ENCODE measurements around the gene PANK2. TPM values are rescaled to one million over a fixed set of nuclear protein-coding genes. Genes with fewer than 3 reads are reported as not detected.

PANK2 gene
- total RNA-seq, 1 experiment from 2014 or later = 77.4 TPM

DNA sequence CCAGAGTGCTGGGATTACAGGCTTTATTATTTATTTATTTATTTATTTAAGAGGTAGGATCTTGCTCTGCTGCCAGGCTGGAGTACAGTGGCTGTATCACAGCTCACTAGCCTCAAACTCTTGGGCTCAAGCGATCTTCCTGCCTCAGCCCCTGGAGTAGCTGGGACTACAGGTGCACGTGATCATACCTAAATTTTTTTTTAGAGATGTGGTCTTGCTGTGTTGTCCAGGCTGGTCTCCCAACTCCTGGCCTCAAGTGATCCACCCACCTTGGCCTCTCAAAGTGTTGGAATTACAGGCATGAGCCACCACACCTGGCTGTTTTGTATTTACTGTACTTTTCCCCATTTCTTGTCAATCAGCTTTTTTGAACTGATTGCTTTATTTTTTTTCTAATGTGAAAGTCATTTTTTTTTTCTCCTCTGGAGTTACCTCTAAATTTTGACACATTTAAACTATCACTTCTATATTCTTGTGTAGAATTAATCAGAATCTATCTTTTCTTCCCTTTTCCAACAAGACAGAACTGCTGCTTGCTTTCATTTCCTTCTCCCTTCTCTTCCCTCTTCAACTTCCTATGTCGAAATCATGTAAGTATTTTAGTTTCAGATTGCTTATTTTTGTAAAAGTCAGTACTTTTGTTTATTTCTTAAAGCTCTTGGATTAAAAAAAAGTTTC lies 12.0 kb downstream of the PANK2 start:
- Histone ChIP-seq H3K36me3 (ENCODE audit: insufficient read depth, low read length, poor library complexity, severe bottlenecking) (peaks cover 10% of the 10 kb centered on the region), H3K27me3 (replicated peaks; ENCODE audit: insufficient read depth, low read depth, low read length, poor library complexity) (no peaks in the 10 kb centered on the region), H3K27ac (ENCODE audit: low read depth, low read length, poor library complexity, severe bottlenecking) (no peak overlapping the region), H3K4me3 (ENCODE audit: low read depth, low read length, poor library complexity, severe bottlenecking) (no peak overlapping the region), H3K4me1 (ENCODE audit: insufficient read depth, low read length, poor library complexity, severe bottlenecking) (peaks cover 15% of the 10 kb centered on the region), H3K9me3 (ENCODE audit: low read depth, low read length, poor library complexity, severe bottlenecking) (no peaks in the 10 kb centered on the region)
- DNase-seq (ENCODE audit: low spot score) = no peak
- TF ChIP-seq, protein P1, sequence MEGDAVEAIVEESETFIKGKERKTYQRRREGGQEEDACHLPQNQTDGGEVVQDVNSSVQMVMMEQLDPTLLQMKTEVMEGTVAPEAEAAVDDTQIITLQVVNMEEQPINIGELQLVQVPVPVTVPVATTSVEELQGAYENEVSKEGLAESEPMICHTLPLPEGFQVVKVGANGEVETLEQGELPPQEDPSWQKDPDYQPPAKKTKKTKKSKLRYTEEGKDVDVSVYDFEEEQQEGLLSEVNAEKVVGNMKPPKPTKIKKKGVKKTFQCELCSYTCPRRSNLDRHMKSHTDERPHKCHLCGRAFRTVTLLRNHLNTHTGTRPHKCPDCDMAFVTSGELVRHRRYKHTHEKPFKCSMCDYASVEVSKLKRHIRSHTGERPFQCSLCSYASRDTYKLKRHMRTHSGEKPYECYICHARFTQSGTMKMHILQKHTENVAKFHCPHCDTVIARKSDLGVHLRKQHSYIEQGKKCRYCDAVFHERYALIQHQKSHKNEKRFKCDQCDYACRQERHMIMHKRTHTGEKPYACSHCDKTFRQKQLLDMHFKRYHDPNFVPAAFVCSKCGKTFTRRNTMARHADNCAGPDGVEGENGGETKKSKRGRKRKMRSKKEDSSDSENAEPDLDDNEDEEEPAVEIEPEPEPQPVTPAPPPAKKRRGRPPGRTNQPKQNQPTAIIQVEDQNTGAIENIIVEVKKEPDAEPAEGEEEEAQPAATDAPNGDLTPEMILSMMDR (conservative IDR thresholded peaks at IDR 0.05; ENCODE audit: low read depth, low read length) = no peak
- TF ChIP-seq EZH2 (IDR thresholded peaks at IDR 0.05; ENCODE audit: borderline replicate concordance, low read depth, low read length, poor library complexity, severe bottlenecking) = no peak
- BruUV-seq (replicated peaks) = no TSS peak
- intact Hi-C loops (cut with micrococcal nuclease; ENCODE audit: unreplicated experiment) = no loop called here
- CTCF ChIA-PET = no interaction called here
- POLR2A ChIA-PET (ENCODE audit: low non-redundant PET) = no interaction called here

DNA sequence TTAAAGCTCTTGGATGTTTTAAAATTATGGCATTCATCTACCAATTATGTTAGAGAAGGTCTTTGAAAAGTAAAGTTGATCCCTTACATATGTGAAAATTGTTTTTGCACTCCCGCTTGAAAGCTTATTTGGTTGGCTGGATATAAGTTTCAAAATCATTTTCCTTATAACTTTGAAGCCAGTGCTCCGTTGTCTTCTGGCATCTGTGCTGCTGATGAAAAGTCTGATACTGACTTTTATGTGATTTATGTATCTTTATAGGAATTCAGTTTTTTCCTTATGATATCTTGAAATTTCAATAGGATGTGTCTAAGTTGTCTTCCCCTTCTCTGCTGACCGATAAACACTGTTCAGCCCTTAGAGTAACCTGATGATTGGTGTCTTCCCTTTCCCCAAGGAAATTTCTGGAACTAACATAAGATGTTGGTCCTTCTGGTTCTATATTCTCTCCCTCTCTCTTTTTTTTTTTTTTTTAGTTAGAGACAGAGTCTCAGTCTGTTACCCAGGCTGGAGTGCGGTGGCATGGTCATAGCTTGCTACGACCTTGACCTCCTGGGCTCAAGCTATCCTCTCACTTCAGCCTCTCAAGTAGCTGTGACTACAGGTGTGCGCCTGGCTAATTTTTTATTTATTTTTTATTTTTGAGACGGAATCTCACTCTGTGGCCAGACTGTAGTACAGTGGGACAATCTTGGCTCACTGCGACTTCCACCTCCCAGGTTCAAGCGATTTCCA lies 12.7 kb downstream of the PANK2 start:
- no peak for DNase-seq (ENCODE audit: low spot score)
- TF ChIP-seq EZH2 (IDR thresholded peaks at IDR 0.05; ENCODE audit: borderline replicate concordance, low read depth, low read length, poor library complexity, severe bottlenecking) = no peak
- TF ChIP-seq, protein P1 (conservative IDR thresholded peaks at IDR 0.05; ENCODE audit: low read depth, low read length) = no peak
- Histone ChIP-seq H3K36me3 (ENCODE audit: insufficient read depth, low read length, poor library complexity, severe bottlenecking) (peaks cover 4% of the 10 kb centered on the region), H3K4me3 (ENCODE audit: low read depth, low read length, poor library complexity, severe bottlenecking) (no peak overlapping the region), H3K27ac (ENCODE audit: low read depth, low read length, poor library complexity, severe bottlenecking) (no peak overlapping the region), H3K4me1 (ENCODE audit: insufficient read depth, low read length, poor library complexity, severe bottlenecking) (peaks cover 15% of the 10 kb centered on the region), H3K27me3 (replicated peaks; ENCODE audit: insufficient read depth, low read depth, low read length, poor library complexity) (no peaks in the 10 kb centered on the region), H3K9me3 (ENCODE audit: low read depth, low read length, poor library complexity, severe bottlenecking) (no peaks in the 10 kb centered on the region)
- intact Hi-C loops (cut with micrococcal nuclease; ENCODE audit: unreplicated experiment) = no loop called here
- ChIA-PET POLR2A (ENCODE audit: low non-redundant PET) (no interaction called here), CTCF (no interaction called here)
- no TSS peak for BruUV-seq (replicated peaks)

DNA sequence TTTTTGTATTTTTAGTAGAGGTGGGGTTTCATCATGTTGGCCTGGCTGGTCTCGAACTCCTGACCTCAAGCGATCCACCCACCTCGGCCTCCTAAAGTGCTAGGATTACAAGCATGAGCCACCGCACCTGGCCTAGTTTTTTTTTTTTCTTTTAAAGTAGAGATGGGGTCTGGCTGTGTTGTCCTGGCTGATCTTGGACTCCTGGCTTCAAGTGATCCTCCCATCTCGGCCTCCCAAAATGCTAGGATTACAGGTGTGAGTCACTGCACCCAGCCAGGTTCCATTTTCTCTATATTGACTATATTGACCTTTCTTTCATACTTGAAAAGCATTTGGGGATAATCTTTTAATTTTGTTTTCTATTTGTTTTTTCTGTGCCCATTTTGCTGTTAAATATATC lies 13.3 kb downstream of the PANK2 start:
- no peak for DNase-seq (ENCODE audit: low spot score)
- Histone ChIP-seq H3K27ac (ENCODE audit: low read depth, low read length, poor library complexity, severe bottlenecking) (no peak overlapping the region), H3K36me3 (ENCODE audit: insufficient read depth, low read length, poor library complexity, severe bottlenecking) (peaks cover 1% of the 10 kb centered on the region), H3K27me3 (replicated peaks; ENCODE audit: insufficient read depth, low read depth, low read length, poor library complexity) (no peaks in the 10 kb centered on the region), H3K4me1 (ENCODE audit: insufficient read depth, low read length, poor library complexity, severe bottlenecking) (peaks cover 15% of the 10 kb centered on the region), H3K9me3 (ENCODE audit: low read depth, low read length, poor library complexity, severe bottlenecking) (no peaks in the 10 kb centered on the region), H3K4me3 (ENCODE audit: low read depth, low read length, poor library complexity, severe bottlenecking) (no peak overlapping the region)
- TF ChIP-seq EZH2 (IDR thresholded peaks at IDR 0.05; ENCODE audit: borderline replicate concordance, low read depth, low read length, poor library complexity, severe bottlenecking) = no peak
- TF ChIP-seq, protein P1 (conservative IDR thresholded peaks at IDR 0.05; ENCODE audit: low read depth, low read length) = no peak
- ChIA-PET CTCF (no interaction called here), POLR2A (ENCODE audit: low non-redundant PET) (interaction anchor here (0.6 kb wide), 2 partner anchors 28 to 242 kb away, joined by 5 to 7 read pairs; no protein-coding TSS in a partner anchor)
- intact Hi-C loops (cut with micrococcal nuclease; ENCODE audit: unreplicated experiment) = no loop called here
- BruUV-seq (replicated peaks) = no TSS peak

Data from A673 (cell line).